Glomerular visceral epithelial cell (primary cell): ENCODE data around the gene FNDC5.
A peak's percentile ranks its signal among the peaks of the same experiment; 100 is the strongest.

Experiments
- DNase-seq: peaks from one replicate; pipeline ENCODE4 v3.0.0-alpha.2; 2016; ENCODE audit errors: extremely low spot score

The FNDC5 gene

GRCh38 chr1:32816676-32817158, 54.0 kb downstream of the FNDC5 start:
- peak; percentile 30 for DNase-seq

- no peak for DNase-seq
Measured at GRCh38 chr1:32813941-32814739, 56.6 kb downstream of the FNDC5 start.
